Mucosa of rectum (tissue), 2 donors: ENCODE measurements around the gene COX4I1.

Experiments
- H3K27ac ChIP-seq, 2 donors: one replicate each; pipeline ENCODE4 v1.7.0; 2013; ENCODE audit warnings: inconsistent platforms in 2 of 2, low read depth in 2 of 2, low read length in 2 of 2
- H3K27me3 ChIP-seq, 2 donors: one replicate each; pipeline ENCODE4 v1.7.0; 2013; ENCODE audit warnings: low read length in 2 of 2; ENCODE audit not compliant: control insufficient read depth in 2 of 2, insufficient read depth in 2 of 2
- H3K36me3 ChIP-seq, 2 donors: one replicate each; pipeline ENCODE4 v1.7.0; 2013; ENCODE audit warnings: low read length in 2 of 2; ENCODE audit not compliant: control insufficient read depth in 2 of 2, insufficient read depth in 2 of 2
- H3K4me1 ChIP-seq, 2 donors: one replicate each; pipeline ENCODE4 v1.7.0; 2013; ENCODE audit warnings: low read length in 2 of 2, mild to moderate bottlenecking in 1 of 2; ENCODE audit not compliant: control insufficient read depth in 2 of 2, insufficient read depth in 2 of 2
- H3K4me3 ChIP-seq, 2 donors: one replicate each; pipeline ENCODE4 v1.7.0; 2013; ENCODE audit warnings: low read length in 2 of 2
- H3K9ac ChIP-seq, 2 donors: one replicate each; pipeline ENCODE4 v1.7.0; 2013; ENCODE audit warnings: low read length in 2 of 2, low read depth in 1 of 2, mild to moderate bottlenecking in 1 of 2
- H3K9me3 ChIP-seq, 2 donors: one replicate each; pipeline ENCODE4 v1.7.0; 2013; ENCODE audit warnings: low read length in 2 of 2; ENCODE audit not compliant: control insufficient read depth in 2 of 2
- donor health status: healthy.
- donor health status: Normal muscosa, but diverticular disease.

The COX4I1 gene

GRCh38 chr16:85754413-85754812, 45.1 kb upstream of the COX4I1 start:
- Histone ChIP-seq H3K27me3 (peaks cover 16 to 38% of the 10 kb centered on the region in 2 donors), H3K4me3 (no peak overlapping the region), H3K9me3 (no peaks in the 10 kb centered on the region), H3K36me3 (no peaks in the 10 kb centered on the region), H3K27ac (peak overlapping the region in 1 of 2 donors; percentile 6), H3K4me1 (peaks cover 18 to 36% of the 10 kb centered on the region in 2 donors), H3K9ac (no peak overlapping the region)

- Histone ChIP-seq H3K36me3 (no peaks in the 10 kb centered on the region), H3K27ac (peak overlapping the region; percentile 38 to 77), H3K9ac (peak overlapping the region; percentile 5), H3K4me1 (peaks cover 10 to 23% of the 10 kb centered on the region in 2 donors), H3K4me3 (no peak overlapping the region), H3K9me3 (no peaks in the 10 kb centered on the region), H3K27me3 (peaks cover 10 to 30% of the 10 kb centered on the region in 2 donors)
These were observed 43.3 kb upstream of the COX4I1 start for GRCh38 chr16:85755929-85756768.

- H3K36me3 ChIP-seq: no peaks in the 10 kb centered on the region
- H3K4me3 ChIP-seq: no peak overlapping the region
- H3K4me1 ChIP-seq: peaks cover 10 to 12% of the 10 kb centered on the region in 2 donors
- no peaks in the 10 kb centered on the region for H3K9me3 ChIP-seq
- H3K27me3 ChIP-seq: peaks cover 2 to 22% of the 10 kb centered on the region in 2 donors
- H3K9ac ChIP-seq: no peak overlapping the region
- peak overlapping the region; percentile 38 to 77 for H3K27ac ChIP-seq
These were observed 42.1 kb upstream of the COX4I1 start for GRCh38 chr16:85757341-85757822.

- Histone ChIP-seq H3K36me3 (no peaks in the 10 kb centered on the region), H3K4me1 (peaks cover under 1 to 7% of the 10 kb centered on the region in 2 donors)
These were observed 40.4 kb upstream of the COX4I1 start for GRCh38 chr16:85759136-85759535.

GRCh38 chr16:85759631-85760419, 39.7 kb upstream of the COX4I1 start:
- Histone ChIP-seq H3K9me3 (no peaks in the 10 kb centered on the region), H3K4me1 (no peaks in the 10 kb centered on the region), H3K27ac (no peak overlapping the region), H3K27me3 (peaks cover 2 to 10% of the 10 kb centered on the region in 2 donors), H3K36me3 (no peaks in the 10 kb centered on the region), H3K4me3 (no peak overlapping the region), H3K9ac (no peak overlapping the region)

More at GRCh38 chr16:85759136-85759535, 40.4 kb upstream of the COX4I1 start:
- Histone ChIP-seq H3K4me3 (no peak overlapping the region), H3K9me3 (no peaks in the 10 kb centered on the region), H3K9ac (no peak overlapping the region), H3K27me3 (peaks cover 2 to 12% of the 10 kb centered on the region in 2 donors), H3K27ac (no peak overlapping the region)

- Histone ChIP-seq H3K36me3 (no peaks in the 10 kb centered on the region), H3K9me3 (no peaks in the 10 kb centered on the region), H3K4me1 (no peaks in the 10 kb centered on the region)
These were observed 37.6 kb upstream of the COX4I1 start for GRCh38 chr16:85761861-85762260.

GRCh38 chr16:85762970-85763369, 36.5 kb upstream of the COX4I1 start:
- Histone ChIP-seq H3K4me3 (no peak overlapping the region), H3K27me3 (peaks cover 2 to 10% of the 10 kb centered on the region in 2 donors), H3K9ac (no peak overlapping the region), H3K36me3 (no peaks in the 10 kb centered on the region), H3K4me1 (no peaks in the 10 kb centered on the region), H3K9me3 (no peaks in the 10 kb centered on the region), H3K27ac (no peak overlapping the region)

More at GRCh38 chr16:85761861-85762260, 37.6 kb upstream of the COX4I1 start:
- Histone ChIP-seq H3K27ac (no peak overlapping the region), H3K4me3 (no peak overlapping the region), H3K9ac (no peak overlapping the region), H3K27me3 (peaks cover 2 to 10% of the 10 kb centered on the region in 2 donors)

GRCh38 chr16:85763616-85764015, 35.9 kb upstream of the COX4I1 start:
- Histone ChIP-seq H3K27me3 (peaks cover 0 to 10% of the 10 kb centered on the region in 2 donors), H3K4me3 (no peak overlapping the region), H3K9ac (no peak overlapping the region), H3K36me3 (no peaks in the 10 kb centered on the region), H3K4me1 (no peaks in the 10 kb centered on the region), H3K27ac (no peak overlapping the region), H3K9me3 (no peaks in the 10 kb centered on the region)

GRCh38 chr16:85765211-85765610, 34.3 kb upstream of the COX4I1 start:
- no peaks in the 10 kb centered on the region for H3K36me3 ChIP-seq
- H3K4me3 ChIP-seq: no peak overlapping the region
- H3K9ac ChIP-seq: no peak overlapping the region
- H3K27me3 ChIP-seq: peaks cover 0 to 8% of the 10 kb centered on the region in 2 donors
- H3K27ac ChIP-seq: no peak overlapping the region
- H3K9me3 ChIP-seq: no peaks in the 10 kb centered on the region
- no peaks in the 10 kb centered on the region for H3K4me1 ChIP-seq

GRCh38 chr16:85765767-85766166, 33.7 kb upstream of the COX4I1 start:
- Histone ChIP-seq H3K36me3 (no peaks in the 10 kb centered on the region), H3K9me3 (no peaks in the 10 kb centered on the region), H3K4me1 (no peaks in the 10 kb centered on the region), H3K4me3 (no peak overlapping the region), H3K9ac (no peak overlapping the region), H3K27me3 (peaks cover 0 to 5% of the 10 kb centered on the region in 2 donors), H3K27ac (no peak overlapping the region)
